Memory B cell (primary cell): ENCODE data around the gene GNB3.
"Not testable (repeated sequence)": the region's sequence is repeated elsewhere in the genome, so short reads cannot be mapped to it uniquely, and the experiment has no call there.

Experiments
- ATAC-seq: fragments of 150-1000 bp; cut with Tn5 transposase; 2 replicates; pipeline ENCODE4 v1.10.0; 2021; ENCODE audit warnings: low read depth, mild to moderate bottlenecking, moderate library complexity
- DNase-seq, 2 donors: peaks; one replicate each; pipeline ENCODE4 v3.0.0; 2022; ENCODE audit warnings: low spot score in 2 of 2
- H3K27ac Mint-ChIP-seq: one replicate; pipeline ENCODE4 v1.8.0; 2022; ENCODE audit warnings: mild to moderate bottlenecking, moderate library complexity, mixed read lengths
- H3K27me3 Mint-ChIP-seq: one replicate; pipeline ENCODE4 v1.8.0; 2022; ENCODE audit warnings: mixed read lengths
- H3K36me3 Mint-ChIP-seq: one replicate; pipeline ENCODE4 v1.8.0; 2022; ENCODE audit warnings: mild to moderate bottlenecking, mixed read lengths
- H3K4me1 Mint-ChIP-seq: one replicate; pipeline ENCODE4 v1.8.0; 2022; ENCODE audit warnings: mixed read lengths
- H3K4me3 Mint-ChIP-seq: one replicate; pipeline ENCODE4 v1.8.0; 2022; ENCODE audit warnings: mild to moderate bottlenecking, moderate library complexity, mixed read lengths
- H3K9me3 Mint-ChIP-seq: one replicate; pipeline ENCODE4 v1.8.0; 2022; ENCODE audit warnings: mixed read lengths

GNB3 gene

DNA sequence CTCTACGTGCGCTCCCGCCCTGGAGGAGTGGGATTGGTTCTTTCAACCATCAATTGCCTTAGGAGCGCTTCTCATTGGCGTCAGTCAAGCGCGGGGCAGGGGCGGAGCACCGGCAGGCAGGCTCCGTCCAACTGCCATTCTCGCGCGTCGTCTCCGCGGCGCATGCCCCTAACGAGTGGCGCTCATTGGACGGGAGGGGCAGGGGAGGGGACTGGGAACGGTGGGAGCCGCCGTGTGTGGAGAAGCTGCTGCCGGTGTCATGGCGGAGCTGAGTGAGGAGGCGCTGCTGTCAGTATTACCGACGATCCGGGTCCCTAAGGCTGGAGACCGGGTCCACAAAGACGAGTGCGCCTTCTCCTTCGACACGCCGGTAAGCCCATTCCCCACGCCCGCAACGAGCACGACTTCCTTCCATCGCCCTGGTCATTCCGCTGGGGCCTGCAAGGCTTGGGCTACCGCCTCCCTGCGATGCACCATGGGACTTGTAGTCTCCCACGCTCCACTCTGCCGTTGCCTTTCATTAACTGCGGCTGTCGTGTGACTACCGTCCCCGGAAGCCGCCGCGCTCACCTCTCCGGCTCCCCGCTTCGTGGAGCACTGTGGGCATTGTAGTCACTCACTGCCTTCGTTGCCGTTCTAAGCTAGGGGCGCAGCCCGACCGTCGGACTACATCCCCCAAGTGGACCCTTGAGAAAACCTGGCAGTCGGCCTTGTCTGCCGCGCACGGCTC, 11.4 kb downstream of the GNB3 start, which contains the start of gene USP5:
Gene USP5, plus strand, starts transcription at position 230 of the 730 bp plus-strand sequence. Its CDS starts 30 bp downstream, at position 260.
- ATAC-seq (peak; percentile 76), DNase-seq (peak; percentile 92 to 96)
- Mint-ChIP-seq H3K4me3 (peak within 1 kb of the TSS; percentile 90), H3K36me3 (peaks cover 8% of the 10 kb centered on the region), H3K27ac (peak within 1 kb of the TSS; percentile 84), H3K27me3 (no peaks in the 10 kb centered on the region), H3K9me3 (no peaks in the 10 kb centered on the region), H3K4me1 (peaks cover 20% of the 10 kb centered on the region)

DNA sequence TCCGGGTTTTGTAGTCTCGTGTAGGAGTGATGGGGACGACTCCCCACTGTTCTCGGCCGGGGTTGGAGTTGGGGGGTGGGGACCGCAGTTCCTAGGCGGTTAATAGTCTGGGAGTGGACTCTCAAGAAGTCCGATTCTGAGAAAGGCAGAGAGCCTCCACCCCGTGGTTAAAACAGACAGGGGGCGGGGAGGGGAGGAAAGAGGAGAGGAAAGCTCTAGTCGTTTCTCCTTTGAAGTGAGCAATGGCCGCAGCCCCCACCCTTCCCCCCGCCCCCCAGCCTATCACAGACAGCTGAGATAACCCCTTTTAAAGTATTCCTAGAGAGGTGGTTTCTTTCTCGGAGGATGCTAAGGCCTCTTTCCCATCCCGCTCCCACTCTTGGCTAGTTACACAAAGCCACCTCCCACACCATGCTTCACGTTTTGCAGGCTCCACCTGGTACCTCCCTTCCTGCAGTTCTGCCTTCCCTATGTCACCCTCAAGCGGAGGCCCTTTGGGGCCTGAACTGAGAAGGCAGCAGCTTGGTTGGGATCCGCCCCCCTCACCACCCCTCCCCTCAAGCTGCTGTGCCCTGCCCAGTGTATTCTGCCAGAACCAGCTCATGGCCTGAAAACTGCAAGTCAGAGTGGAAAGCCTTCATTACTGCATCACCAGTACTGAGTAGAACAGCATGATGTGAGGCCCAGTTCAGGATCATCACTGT, 12.1 kb downstream of the GNB3 start:
- H3K9me3 Mint-ChIP-seq = no peaks in the 10 kb centered on the region
- H3K27me3 Mint-ChIP-seq = no peaks in the 10 kb centered on the region
- H3K27ac Mint-ChIP-seq = peak overlapping the region; percentile 84
- DNase-seq (no peak), ATAC-seq (no peak)
- H3K36me3 Mint-ChIP-seq = peaks cover 14% of the 10 kb centered on the region
- H3K4me1 Mint-ChIP-seq = peaks cover 20% of the 10 kb centered on the region
- H3K4me3 Mint-ChIP-seq = peak overlapping the region; percentile 90

DNA sequence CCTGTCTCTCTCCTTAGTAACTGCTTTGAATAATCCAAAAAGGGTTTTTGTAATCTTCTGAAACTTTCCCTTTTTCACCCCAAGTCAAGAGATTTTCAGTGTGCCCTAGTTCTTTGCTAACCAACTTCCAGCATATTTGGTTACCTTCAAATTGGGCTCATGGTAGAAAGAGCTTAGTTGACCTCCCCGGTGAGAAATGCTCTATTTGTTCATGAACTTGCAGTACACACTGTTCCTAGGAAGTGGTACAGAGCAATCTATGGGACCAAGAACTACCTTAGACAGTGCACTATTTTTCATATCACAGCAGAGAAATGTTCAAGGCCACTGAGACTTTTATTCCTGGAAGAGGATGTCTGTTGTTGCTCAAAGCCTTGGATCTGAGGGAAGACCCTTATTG, 12.9 kb downstream of the GNB3 start:
- H3K36me3 Mint-ChIP-seq = peaks cover 16% of the 10 kb centered on the region
- no peaks in the 10 kb centered on the region for H3K9me3 Mint-ChIP-seq
- H3K4me1 Mint-ChIP-seq = peaks cover 20% of the 10 kb centered on the region
- peak overlapping the region; percentile 50 for H3K4me3 Mint-ChIP-seq
- peak overlapping the region; percentile 37 for H3K27ac Mint-ChIP-seq
- no peaks in the 10 kb centered on the region for H3K27me3 Mint-ChIP-seq
- no peak for DNase-seq
- ATAC-seq = no peak

DNA sequence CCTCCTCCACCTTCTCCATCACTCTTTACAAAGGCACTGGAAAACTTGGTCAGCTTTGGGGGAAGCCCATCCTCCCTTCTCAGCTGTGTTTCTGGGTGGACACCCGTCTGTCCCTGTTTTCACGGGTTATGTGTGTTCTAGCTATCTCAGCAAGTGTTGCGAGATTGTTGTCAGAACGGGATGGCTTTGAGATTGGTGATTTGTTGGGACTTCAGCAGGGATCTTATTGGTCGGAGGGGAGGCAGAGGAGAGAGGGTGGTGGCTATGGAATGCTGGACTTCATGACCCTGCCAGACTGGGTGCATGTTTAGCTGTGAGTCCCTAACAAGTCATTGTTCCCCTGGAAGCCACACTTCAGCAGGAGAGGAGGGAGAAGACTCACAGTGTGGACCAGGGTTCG, 13.3 kb downstream of the GNB3 start:
- H3K27ac Mint-ChIP-seq = peak overlapping the region; percentile 37
- H3K36me3 Mint-ChIP-seq = peaks cover 16% of the 10 kb centered on the region
- ATAC-seq (no peak), DNase-seq (no peak)
- no peak overlapping the region for H3K4me3 Mint-ChIP-seq
- H3K4me1 Mint-ChIP-seq = peaks cover 20% of the 10 kb centered on the region
- H3K27me3 Mint-ChIP-seq = no peaks in the 10 kb centered on the region
- no peaks in the 10 kb centered on the region for H3K9me3 Mint-ChIP-seq

DNA sequence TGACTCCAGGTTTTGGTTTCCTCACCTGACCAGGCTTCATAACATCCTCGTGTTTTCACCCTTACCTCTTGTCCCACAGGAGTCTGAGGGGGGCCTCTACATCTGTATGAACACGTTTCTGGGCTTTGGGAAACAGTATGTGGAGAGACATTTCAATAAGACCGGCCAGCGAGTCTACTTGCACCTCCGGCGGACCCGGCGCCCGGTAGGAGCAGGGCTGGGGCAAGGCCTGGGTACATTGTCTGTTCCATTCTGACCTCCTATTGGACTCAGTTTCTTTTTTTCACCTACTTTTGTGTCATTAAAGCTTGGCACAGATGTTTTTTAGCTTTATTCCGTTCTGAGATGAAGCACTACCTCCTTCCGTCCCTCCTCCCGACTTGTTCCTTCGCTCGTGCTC, 14.6 kb downstream of the GNB3 start:
- no peak overlapping the region for H3K27ac Mint-ChIP-seq
- no peaks in the 10 kb centered on the region for H3K9me3 Mint-ChIP-seq
- H3K4me3 Mint-ChIP-seq = no peak overlapping the region
- H3K4me1 Mint-ChIP-seq = peaks cover 16% of the 10 kb centered on the region
- H3K36me3 Mint-ChIP-seq = peaks cover 16% of the 10 kb centered on the region
- H3K27me3 Mint-ChIP-seq = no peaks in the 10 kb centered on the region
- ATAC-seq = no peak
- DNase-seq = no peak

DNA sequence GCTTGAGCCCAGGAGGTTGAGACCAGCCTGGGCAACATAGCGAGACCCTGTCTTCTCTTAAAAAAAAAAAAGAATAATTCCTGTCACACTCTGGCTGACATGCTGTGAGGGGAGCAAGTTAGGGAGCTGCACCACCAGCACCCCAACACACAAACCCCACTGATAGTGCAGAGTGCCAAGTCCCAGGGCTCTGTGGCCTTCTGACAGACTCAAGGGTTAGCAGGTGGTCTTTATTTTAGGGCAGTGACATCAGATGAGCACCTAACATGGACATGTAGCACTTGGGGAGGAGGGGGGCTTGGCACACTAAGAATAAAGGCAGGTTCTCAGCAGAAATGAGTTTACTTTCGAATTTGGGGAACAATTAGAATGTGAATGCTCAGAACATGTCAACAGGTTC, 18.1 kb downstream of the GNB3 start:
- peaks cover 32% of the 10 kb centered on the region for H3K36me3 Mint-ChIP-seq

DNA sequence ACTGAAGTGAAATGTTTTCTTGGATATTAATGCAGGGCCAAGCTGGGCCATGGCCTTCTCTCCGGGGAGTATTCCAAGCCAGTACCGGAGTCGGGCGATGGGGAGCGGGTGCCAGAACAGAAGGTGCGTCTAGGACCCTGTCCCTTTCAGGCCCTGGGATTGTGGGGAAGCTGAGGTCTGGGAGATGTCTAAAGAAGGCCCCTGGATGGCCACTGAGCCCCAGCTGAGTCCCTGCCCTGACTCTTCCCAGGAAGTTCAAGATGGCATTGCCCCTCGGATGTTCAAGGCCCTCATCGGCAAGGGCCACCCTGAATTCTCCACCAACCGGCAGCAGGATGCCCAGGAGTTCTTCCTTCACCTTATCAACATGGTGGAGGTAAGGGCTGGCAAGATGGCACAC, 19.4 kb downstream of the GNB3 start:
- ATAC-seq = no peak
- Mint-ChIP-seq H3K27me3 (no peaks in the 10 kb centered on the region), H3K4me1 (peaks cover 3% of the 10 kb centered on the region), H3K36me3 (peaks cover 33% of the 10 kb centered on the region), H3K9me3 (no peaks in the 10 kb centered on the region), H3K4me3 (no peak overlapping the region), H3K27ac (no peak overlapping the region)
- no peak for DNase-seq

More for the DNA sequence above, 18.1 kb downstream of the GNB3 start:
- no peaks in the 10 kb centered on the region for H3K9me3 Mint-ChIP-seq
- H3K4me1 Mint-ChIP-seq = peaks cover 6% of the 10 kb centered on the region
- no peaks in the 10 kb centered on the region for H3K27me3 Mint-ChIP-seq
- no peak overlapping the region for H3K4me3 Mint-ChIP-seq
- no peak overlapping the region for H3K27ac Mint-ChIP-seq
- no peak for ATAC-seq
- no peak for DNase-seq

DNA sequence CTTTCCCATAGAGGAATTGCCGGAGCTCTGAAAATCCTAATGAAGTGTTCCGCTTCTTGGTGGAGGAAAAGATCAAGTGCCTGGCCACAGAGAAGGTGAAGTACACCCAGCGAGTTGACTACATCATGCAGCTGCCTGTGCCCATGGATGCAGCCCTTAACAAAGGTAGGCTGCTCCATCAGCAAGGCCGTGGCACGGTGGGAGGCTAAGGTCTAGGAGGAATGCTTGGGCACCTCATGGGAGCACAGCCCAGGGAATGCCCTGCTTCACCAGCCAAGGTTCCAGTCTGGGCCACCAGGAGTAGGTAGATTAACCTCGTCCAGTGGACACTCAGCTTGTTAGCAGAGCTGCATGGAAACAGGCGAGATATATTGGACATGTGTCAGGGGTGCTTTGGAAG, 20.2 kb downstream of the GNB3 start:
- no peak overlapping the region for H3K4me3 Mint-ChIP-seq
- H3K27me3 Mint-ChIP-seq = no peaks in the 10 kb centered on the region
- H3K9me3 Mint-ChIP-seq = no peaks in the 10 kb centered on the region
- H3K36me3 Mint-ChIP-seq = peaks cover 30% of the 10 kb centered on the region
- peaks cover under 1% of the 10 kb centered on the region for H3K4me1 Mint-ChIP-seq
- no peak overlapping the region for H3K27ac Mint-ChIP-seq
- DNase-seq = no peak
- ATAC-seq = no peak

DNA sequence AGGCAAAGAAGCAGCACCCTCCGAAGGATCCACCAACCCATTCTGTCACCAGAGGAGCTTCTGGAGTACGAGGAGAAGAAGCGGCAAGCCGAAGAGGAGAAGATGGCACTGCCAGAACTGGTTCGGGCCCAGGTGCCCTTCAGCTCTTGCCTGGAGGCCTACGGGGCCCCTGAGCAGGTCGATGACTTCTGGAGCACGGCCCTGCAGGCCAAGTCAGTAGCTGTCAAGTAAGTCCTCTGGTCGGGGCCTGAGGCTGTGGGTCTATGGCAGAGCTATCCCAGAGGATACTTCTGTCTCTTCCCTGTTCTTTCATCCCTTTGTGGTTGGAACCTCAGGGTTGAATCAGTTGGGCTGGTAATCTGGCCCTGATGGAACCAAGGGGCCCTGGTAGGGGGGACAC, 20.7 kb downstream of the GNB3 start:
- Mint-ChIP-seq H3K4me3 (no peak overlapping the region), H3K36me3 (peaks cover 28% of the 10 kb centered on the region), H3K27me3 (no peaks in the 10 kb centered on the region), H3K9me3 (no peaks in the 10 kb centered on the region), H3K4me1 (peaks cover 1% of the 10 kb centered on the region), H3K27ac (no peak overlapping the region)
- ATAC-seq (no peak), DNase-seq (no peak)

DNA sequence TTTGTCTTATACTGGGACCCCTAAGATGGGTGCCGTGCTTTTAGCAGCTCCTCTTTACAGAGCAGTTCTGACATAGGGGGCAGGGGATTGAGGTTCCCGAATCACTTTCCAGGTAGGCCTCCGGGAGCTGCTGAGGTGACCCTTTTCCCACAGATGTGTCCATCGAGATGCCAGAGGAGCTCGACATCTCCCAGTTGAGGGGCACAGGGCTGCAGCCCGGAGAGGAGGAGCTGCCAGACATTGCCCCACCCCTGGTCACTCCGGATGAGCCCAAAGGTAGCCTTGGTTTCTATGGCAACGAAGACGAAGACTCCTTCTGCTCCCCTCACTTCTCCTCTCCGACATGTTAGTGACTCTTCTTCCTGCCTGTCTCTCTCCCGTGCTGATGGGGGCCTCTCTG, 22.3 kb downstream of the GNB3 start:
- DNase-seq = no peak
- ATAC-seq = no peak
- H3K27ac Mint-ChIP-seq = no peak overlapping the region
- H3K4me1 Mint-ChIP-seq = peaks cover 5% of the 10 kb centered on the region
- peaks cover 20% of the 10 kb centered on the region for H3K36me3 Mint-ChIP-seq
- H3K9me3 Mint-ChIP-seq = no peaks in the 10 kb centered on the region
- H3K4me3 Mint-ChIP-seq = no peak overlapping the region
- no peaks in the 10 kb centered on the region for H3K27me3 Mint-ChIP-seq

DNA sequence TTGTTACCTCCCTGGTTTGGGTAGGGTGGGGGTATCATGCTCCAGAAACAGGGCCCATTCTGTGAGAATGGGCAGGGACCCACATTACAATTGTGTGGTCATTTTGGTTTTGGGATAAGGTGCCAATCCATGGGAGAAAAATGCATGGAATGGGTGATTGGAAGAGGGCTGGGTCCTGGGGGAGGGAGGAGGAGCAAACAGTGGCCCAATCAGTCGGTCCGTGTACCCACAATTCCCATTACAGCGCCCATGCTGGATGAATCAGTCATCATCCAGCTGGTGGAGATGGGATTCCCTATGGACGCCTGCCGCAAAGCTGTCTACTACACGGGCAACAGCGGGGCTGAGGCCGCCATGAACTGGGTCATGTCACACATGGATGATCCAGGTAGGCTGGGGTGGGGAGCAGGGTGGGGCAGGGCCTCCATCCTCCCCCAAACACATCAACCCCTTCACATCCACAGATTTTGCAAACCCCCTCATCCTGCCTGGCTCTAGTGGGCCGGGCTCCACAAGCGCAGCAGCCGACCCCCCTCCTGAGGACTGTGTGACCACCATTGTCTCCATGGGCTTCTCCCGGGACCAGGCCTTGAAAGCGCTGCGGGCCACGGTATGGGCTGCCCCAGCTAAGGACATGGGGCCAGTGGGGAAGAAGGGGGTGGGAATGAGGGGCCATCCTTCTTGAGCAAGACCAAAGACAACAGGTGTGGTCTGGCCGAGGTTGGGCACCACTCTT, 23.0 kb downstream of the GNB3 start:
- Mint-ChIP-seq H3K27ac (no peak overlapping the region), H3K4me1 (peaks cover 12% of the 10 kb centered on the region), H3K4me3 (no peak overlapping the region), H3K36me3 (peaks cover 20% of the 10 kb centered on the region), H3K9me3 (no peaks in the 10 kb centered on the region), H3K27me3 (no peaks in the 10 kb centered on the region)
- ATAC-seq (no peak), DNase-seq (no peak)

DNA sequence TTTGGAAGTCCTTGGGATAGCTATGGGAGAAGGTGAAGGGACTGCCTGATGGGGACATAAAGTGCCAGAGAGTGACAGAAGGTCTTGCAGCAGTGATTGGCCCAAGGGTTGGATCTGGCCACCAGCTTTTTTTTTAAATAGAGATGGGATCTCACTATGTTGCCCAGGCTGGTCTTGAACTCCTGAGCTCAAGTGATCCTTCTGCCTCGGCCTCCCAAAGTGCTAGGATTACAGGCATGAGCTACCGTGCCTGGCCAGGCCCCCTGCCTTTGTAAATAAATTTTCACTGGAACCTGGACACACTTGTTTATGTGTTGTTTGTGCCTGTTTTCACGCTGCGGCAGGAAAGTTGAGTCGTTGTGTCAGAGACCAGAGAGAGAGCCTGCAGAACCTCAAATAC, 24.6 kb downstream of the GNB3 start:
- H3K4me3 Mint-ChIP-seq = not testable (repeated sequence)
- peaks cover 23% of the 10 kb centered on the region for H3K36me3 Mint-ChIP-seq

DNA sequence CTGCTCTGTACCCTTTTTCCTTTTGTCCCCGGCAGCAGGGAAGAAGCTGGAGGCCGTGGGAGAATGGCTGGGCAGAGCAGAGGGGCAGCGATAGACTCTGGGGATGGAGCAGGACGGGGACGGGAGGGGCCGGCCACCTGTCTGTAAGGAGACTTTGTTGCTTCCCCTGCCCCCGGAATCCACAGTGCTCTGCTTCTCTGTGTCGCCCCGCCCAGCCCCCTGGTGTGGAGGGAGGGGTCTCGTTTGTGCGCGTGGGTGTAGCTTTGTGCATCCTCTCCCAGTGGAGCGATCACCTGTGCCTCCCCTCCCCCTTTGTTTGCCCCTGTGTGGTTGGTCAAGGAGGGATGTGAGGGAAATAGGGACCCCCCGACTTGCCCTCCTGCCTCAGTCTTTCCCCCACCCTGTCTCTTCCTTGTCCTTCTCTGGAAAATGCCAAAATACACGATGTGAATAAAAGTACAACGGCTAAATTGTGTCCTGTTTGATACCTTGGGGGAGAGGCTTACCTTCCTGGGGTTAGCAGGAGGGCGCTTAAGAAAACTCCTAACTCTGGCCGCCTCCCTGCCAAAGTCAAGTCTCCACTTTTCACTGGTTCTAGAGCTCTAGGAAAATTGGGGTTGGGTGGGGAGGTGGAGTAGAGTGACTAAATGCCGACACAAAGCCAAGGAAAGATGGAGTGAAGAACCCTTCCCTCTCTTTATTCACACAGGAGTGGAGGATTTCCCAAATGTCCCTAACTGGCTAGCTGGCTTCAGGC, 25.6 kb downstream of the GNB3 start:
- Mint-ChIP-seq H3K9me3 (no peaks in the 10 kb centered on the region), H3K4me3 (peak overlapping the region; percentile 92), H3K36me3 (peaks cover 18% of the 10 kb centered on the region), H3K4me1 (peaks cover 28% of the 10 kb centered on the region), H3K27me3 (no peaks in the 10 kb centered on the region), H3K27ac (peak overlapping the region; percentile 67)
- ATAC-seq = no peak
- no peak for DNase-seq

More for the DNA sequence above, 24.6 kb downstream of the GNB3 start:
- H3K9me3 Mint-ChIP-seq, ATAC-seq, H3K27me3 Mint-ChIP-seq, DNase-seq, H3K27ac Mint-ChIP-seq: not testable (repeated sequence)
- peaks cover 23% of the 10 kb centered on the region for H3K4me1 Mint-ChIP-seq
